PC-3 (cell line): ENCODE data around the gene SDK1. TPM values are rescaled to one million over a fixed set of nuclear protein-coding genes. Genes with fewer than 3 reads are reported as not detected.

Source experiments
- ATAC-seq: fragments of 200-7000 bp; cut with Tn5 transposase; 2 replicates; pipeline ENCODE4 v1.9.1; 2020; ENCODE audit warnings: mild to moderate bottlenecking, moderate library complexity
- BruUV-seq: library from RNA; stranded (reverse); fragments of 400-500 nt; replicated peaks from 2 replicates; lab custom pipeline; 2021; lab: Mats Ljungman, UMichigan
- CTCF ChIA-PET: fragments of 300-600 bp; sonication (Branson Sonifier 250); formaldehyde crosslinking; loops from one replicate; lab custom pipeline; 2022; ENCODE audit warnings: antibody characterized with exemption; lab: Charles Lee
- POLR2A ChIA-PET: fragments of 300-600 bp; sonication (Branson Sonifier 250); formaldehyde crosslinking; loops from one replicate; lab custom pipeline; 2022; ENCODE audit warnings: antibody characterized with exemption; ENCODE audit not compliant: unreplicated experiment; lab: Charles Lee
- DNase-seq: peaks from one replicate; pipeline ENCODE4 v3.0.0-alpha.2; 2015
- H2AFZ ChIP-seq: fragments of 300-600 bp; sonication (generic); 2 replicates; pipeline ENCODE4 v1.6.0; 2016; ENCODE audit warnings: antibody characterized with exemption, low read length
- H3F3A ChIP-seq: fragments of 300-600 bp; sonication (generic); one replicate; pipeline ENCODE4 v1.6.0; 2017; ENCODE audit warnings: antibody characterized with exemption, low read length, control low read depth, mild to moderate bottlenecking; ENCODE audit not compliant: unreplicated experiment
- H3K27ac ChIP-seq: fragments of 300-600 bp; sonication (generic); 2 replicates; pipeline ENCODE4 v1.5.1; 2016; ENCODE audit warnings: mild to moderate bottlenecking, low read length
- H3K27me3 ChIP-seq: fragments of 300-600 bp; sonication (generic); 2 replicates; pipeline ENCODE4 v1.6.1; 2016; ENCODE audit warnings: low read length, mixed read lengths
- H3K36me3 ChIP-seq: fragments of 300-600 bp; sonication (generic); 2 replicates; pipeline ENCODE4 v1.6.1; 2016; ENCODE audit warnings: low read depth, mixed run types, low read length, mixed read lengths
- H3K4me1 ChIP-seq: fragments of 300-600 bp; sonication (generic); 2 replicates; pipeline ENCODE4 v1.5.1; 2016; ENCODE audit warnings: low read length; ENCODE audit not compliant: insufficient read depth
- H3K4me2 ChIP-seq: fragments of 300-600 bp; sonication (generic); 2 replicates; pipeline ENCODE4 v1.6.0; 2016; ENCODE audit warnings: low read length
- H3K4me3 ChIP-seq: fragments of 300-600 bp; sonication (generic); 2 replicates; pipeline ENCODE4 v1.5.1; 2016; ENCODE audit warnings: mild to moderate bottlenecking, low read length, mixed read lengths
- H3K79me2 ChIP-seq: fragments of 300-600 bp; sonication (generic); 2 replicates; pipeline ENCODE4 v1.6.1; 2017; ENCODE audit warnings: low read length, mixed read lengths
- H3K9ac ChIP-seq: fragments of 300-600 bp; sonication (generic); 2 replicates; pipeline ENCODE4 v1.6.0; 2016; ENCODE audit warnings: mild to moderate bottlenecking, low read length
- H3K9me2 ChIP-seq: fragments of 300-600 bp; sonication (generic); replicated peaks from 2 replicates; pipeline ENCODE4 v1.6.1; 2016; ENCODE audit warnings: mixed run types, low read length, mixed read lengths
- H3K9me3 ChIP-seq: fragments of 300-600 bp; sonication (generic); 2 replicates; pipeline ENCODE4 v1.6.1; 2016; ENCODE audit warnings: low read length, mixed read lengths
- H4K20me1 ChIP-seq: fragments of 300-600 bp; sonication (generic); 2 replicates; pipeline ENCODE4 v1.6.1; 2016; ENCODE audit warnings: low read length, mixed read lengths
- EZH2 ChIP-seq: fragments of 300-600 bp; sonication (generic); IDR thresholded peaks from one replicate; pipeline ENCODE4 v1.6.1; 2017; ENCODE audit warnings: antibody characterized with exemption, mild to moderate bottlenecking, low read length; ENCODE audit not compliant: unreplicated experiment
- EZH2phosphoT487 ChIP-seq: fragments of 300-600 bp; sonication (generic); IDR thresholded peaks from 2 replicates; pipeline ENCODE4 v1.6.1; 2018; ENCODE audit warnings: mild to moderate bottlenecking, antibody characterized with exemption, low read length, borderline replicate concordance
- intact Hi-C: fragments of 100-400 bp; cut with micrococcal nuclease; formaldehyde crosslinking; loops from 2 replicates; pipeline ENCODE4 v1.9.0; 2023
- total RNA-seq: library from RNA; depleted of rRNA; stranded (reverse); fragments of >200 nt; gene quantifications from 2 replicates; pipeline ENCODE4 v1.2.3, GENCODE V29; 2014
- TF ChIP-seq, protein P1 (sequence below): fragments of 300-600 bp; sonication (generic); conservative IDR thresholded peaks from 2 replicates; pipeline ENCODE4 v1.5.1; 2017; ENCODE audit warnings: antibody characterized with exemption, low read depth, mild to moderate bottlenecking, low read length

The SDK1 gene
- total RNA-seq, 1 experiment from 2014 or later: 2.8 TPM

DNA sequence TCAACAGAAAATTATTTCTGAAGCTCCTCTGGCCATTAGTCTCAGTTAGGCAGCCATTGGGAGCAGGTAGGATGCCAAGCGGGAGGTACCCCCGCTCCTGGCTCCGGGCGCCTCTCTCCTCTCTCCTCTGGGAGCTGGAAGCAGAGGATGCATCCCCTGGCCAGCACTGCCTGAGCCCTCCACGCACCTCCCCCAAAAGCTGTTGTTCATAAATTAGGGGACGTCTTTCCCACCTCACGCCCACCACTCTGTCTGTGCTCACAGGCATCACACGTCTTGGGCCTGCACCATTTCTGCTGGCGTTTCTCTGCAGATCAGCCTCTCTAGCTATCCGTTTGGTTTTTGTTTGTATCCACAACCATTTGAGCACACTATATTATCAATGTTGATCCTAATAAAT is 772.0 kb downstream of the SDK1 start:
- Histone ChIP-seq H3K27ac (no peak overlapping the region), H2AFZ (no peak overlapping the region), H3K9ac (no peak overlapping the region), H3K36me3 (no peaks in the 10 kb centered on the region), H3K4me2 (no peak overlapping the region), H3K79me2 (no peaks in the 10 kb centered on the region), H3F3A (no peaks in the 10 kb centered on the region), H3K9me2 (no peaks in the 10 kb centered on the region), H3K4me1 (no peaks in the 10 kb centered on the region), H3K27me3 (no peaks in the 10 kb centered on the region), H3K9me3 (no peaks in the 10 kb centered on the region), H3K4me3 (no peak overlapping the region), H4K20me1 (no peaks in the 10 kb centered on the region)
- POLR2A ChIA-PET: no interaction called here
- intact Hi-C loops: no loop called here
- ATAC-seq (no peak), DNase-seq (no peak)
- TF ChIP-seq EZH2phosphoT487: no peak
- TF ChIP-seq, protein P1, sequence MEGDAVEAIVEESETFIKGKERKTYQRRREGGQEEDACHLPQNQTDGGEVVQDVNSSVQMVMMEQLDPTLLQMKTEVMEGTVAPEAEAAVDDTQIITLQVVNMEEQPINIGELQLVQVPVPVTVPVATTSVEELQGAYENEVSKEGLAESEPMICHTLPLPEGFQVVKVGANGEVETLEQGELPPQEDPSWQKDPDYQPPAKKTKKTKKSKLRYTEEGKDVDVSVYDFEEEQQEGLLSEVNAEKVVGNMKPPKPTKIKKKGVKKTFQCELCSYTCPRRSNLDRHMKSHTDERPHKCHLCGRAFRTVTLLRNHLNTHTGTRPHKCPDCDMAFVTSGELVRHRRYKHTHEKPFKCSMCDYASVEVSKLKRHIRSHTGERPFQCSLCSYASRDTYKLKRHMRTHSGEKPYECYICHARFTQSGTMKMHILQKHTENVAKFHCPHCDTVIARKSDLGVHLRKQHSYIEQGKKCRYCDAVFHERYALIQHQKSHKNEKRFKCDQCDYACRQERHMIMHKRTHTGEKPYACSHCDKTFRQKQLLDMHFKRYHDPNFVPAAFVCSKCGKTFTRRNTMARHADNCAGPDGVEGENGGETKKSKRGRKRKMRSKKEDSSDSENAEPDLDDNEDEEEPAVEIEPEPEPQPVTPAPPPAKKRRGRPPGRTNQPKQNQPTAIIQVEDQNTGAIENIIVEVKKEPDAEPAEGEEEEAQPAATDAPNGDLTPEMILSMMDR: no peak
- TF ChIP-seq EZH2: no peak
- BruUV-seq: no TSS peak
- CTCF ChIA-PET: no interaction called here

DNA sequence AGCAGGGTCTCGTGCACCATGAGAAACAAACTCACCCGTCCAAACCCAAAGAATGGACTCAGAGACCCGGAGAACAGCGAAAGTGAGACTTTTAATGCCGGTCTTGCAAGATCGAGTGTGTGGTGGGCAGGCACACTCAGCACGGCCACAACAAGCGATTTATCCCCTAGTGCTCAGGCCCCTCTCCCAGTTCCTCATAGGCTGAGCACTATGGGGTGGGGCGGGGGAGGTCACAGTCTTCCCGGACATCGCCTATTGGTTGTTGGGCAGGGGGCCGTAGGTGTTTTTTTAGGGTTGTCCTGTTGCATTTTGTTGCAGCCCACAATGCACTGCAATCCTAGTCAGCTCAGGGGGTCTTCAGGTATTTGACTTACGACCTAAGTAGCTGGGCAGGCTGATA is 772.7 kb downstream of the SDK1 start:
- CTCF ChIA-PET: no interaction called here
- no peak overlapping the region for H3K4me2 ChIP-seq
- H3K36me3 ChIP-seq: no peaks in the 10 kb centered on the region
- intact Hi-C loops: no loop called here
- H3K79me2 ChIP-seq: no peaks in the 10 kb centered on the region
- no peaks in the 10 kb centered on the region for H3F3A ChIP-seq
- H3K9me3 ChIP-seq: no peaks in the 10 kb centered on the region
- no peak overlapping the region for H3K27ac ChIP-seq
- H3K4me3 ChIP-seq: no peak overlapping the region
- H3K4me1 ChIP-seq: no peaks in the 10 kb centered on the region
- POLR2A ChIA-PET: no interaction called here
- BruUV-seq: no TSS peak
- DNase-seq: no peak
- ATAC-seq: no peak
- TF ChIP-seq EZH2phosphoT487: no peak
- TF ChIP-seq, protein P1: no peak
- TF ChIP-seq EZH2: no peak
- no peak overlapping the region for H2AFZ ChIP-seq
- no peak overlapping the region for H3K9ac ChIP-seq
- no peaks in the 10 kb centered on the region for H3K9me2 ChIP-seq
- no peaks in the 10 kb centered on the region for H4K20me1 ChIP-seq
- no peaks in the 10 kb centered on the region for H3K27me3 ChIP-seq

DNA sequence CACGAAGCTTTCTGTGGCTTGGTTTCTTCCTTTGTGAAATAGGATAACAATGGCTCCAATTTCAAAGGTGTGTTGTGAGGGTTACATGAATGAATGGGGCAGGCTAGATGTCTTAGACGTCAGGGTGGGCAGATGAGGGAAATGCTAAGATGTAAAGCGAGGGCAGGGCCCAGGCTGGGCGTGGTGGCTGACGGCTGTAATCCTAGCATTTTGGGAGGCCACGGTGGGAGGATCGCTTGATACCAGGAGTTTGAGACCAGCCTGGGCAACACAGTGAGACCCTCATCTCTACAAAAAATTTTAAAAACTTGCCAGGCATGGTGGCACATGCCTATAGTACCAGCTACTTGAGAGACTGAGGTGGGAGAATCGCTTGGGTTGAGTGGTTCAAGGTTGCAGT is 773.4 kb downstream of the SDK1 start:
- no peak for DNase-seq
- BruUV-seq: no TSS peak
- CTCF ChIA-PET: no interaction called here
- Histone ChIP-seq H3K9me3 (no peaks in the 10 kb centered on the region), H3K79me2 (no peaks in the 10 kb centered on the region), H3K27ac (no peak overlapping the region), H4K20me1 (no peaks in the 10 kb centered on the region), H2AFZ (no peak overlapping the region), H3K9me2 (no peaks in the 10 kb centered on the region), H3K27me3 (no peaks in the 10 kb centered on the region), H3K4me2 (no peak overlapping the region), H3K9ac (no peak overlapping the region), H3K36me3 (no peaks in the 10 kb centered on the region), H3K4me3 (no peak overlapping the region), H3K4me1 (no peaks in the 10 kb centered on the region), H3F3A (no peaks in the 10 kb centered on the region)
- no peak for ATAC-seq
- intact Hi-C loops: no loop called here
- TF ChIP-seq EZH2phosphoT487 (no peak), EZH2 (no peak)
- TF ChIP-seq, protein P1: no peak
- POLR2A ChIA-PET: no interaction called here
